Activated T-cell treated with anti-CD3 and anti-CD28 coated beads for 1 hour (primary cell): Measurements from ENCODE around the gene C11orf58.

Source experiments
- DNase-seq: peaks from one replicate; pipeline ENCODE4 v3.0.0-alpha.2; 2020; ENCODE audit warnings: low read depth

The C11orf58 gene

DNA sequence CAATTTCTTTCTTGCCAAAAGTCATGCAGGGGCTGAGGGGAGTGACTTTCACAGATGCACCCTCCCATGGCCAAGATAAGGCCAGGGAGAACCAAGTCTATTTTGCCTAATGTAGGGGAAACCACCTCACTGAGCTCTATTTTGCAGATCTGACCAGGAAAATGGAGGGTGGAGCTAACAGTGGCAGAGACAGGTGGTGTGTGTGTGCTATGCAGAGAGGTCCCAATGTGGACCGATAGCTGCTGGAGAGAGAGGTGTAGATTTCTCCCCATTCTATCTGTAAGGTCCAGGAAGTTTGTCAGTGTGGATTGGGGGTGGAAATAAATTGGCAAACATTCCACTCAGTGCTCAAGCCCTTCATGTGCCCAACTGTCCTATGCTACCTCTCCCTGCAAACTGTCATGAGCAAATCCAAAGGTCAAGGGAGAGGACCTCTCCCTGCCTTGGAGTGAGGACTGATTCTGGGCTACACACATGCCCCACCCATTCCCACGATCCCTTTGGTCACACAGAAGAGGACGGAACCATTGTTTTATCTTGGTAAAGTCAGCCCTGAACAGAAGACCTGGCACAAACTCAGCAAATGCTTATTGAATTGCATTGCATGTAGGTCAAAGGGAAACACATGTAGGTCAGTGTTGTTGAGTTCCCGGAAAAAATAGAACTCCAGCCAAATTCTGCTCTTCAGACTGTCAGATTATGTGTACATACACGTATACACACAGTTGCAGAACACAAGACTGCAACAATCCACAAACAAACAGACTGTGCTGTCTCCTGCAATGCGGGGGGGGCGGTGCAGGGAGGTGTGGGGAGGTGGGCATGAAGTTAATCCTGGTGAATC, 65.9 kb downstream of the C11orf58 start:
- DNase-seq = no peak

DNA sequence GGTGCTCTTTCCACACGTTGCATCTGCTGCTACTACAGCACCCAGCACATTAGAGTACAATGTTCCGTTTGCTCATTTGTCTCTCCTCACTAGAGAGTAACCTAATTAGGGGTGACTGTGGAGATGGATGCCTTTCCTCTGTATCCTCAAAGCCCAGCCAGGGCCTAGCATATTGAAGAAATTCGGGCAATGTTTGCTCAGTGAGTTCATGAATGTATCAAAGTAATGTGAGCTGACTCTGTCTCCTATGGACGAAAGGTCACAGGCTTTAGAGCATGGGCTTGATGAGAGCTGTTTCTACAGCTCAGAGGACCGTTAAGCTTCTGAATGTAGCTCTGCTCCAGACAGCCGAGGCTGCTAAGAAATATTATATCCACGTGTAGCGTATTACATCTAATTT, 67.5 kb downstream of the C11orf58 start:
- DNase-seq = no peak

DNA sequence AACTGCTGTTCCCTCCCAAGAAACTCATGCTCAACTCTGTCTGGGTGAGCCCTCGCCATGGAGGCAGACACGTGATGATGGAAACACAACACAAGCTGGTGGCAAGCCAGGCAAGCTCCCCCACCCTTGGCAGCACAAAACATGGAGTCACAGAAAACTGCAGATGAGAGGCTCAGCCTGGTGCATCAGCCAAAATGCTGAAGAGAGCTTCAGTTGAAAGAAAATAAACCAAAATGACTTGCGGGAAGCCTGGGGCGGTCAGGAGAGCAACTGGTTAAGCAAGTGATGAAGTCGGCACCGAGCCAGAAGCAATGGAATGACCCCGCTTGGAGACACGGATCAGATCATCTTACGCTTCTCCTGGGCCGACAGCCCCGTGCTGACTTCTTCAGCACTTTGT, 68.3 kb downstream of the C11orf58 start:
- DNase-seq = no peak

DNA sequence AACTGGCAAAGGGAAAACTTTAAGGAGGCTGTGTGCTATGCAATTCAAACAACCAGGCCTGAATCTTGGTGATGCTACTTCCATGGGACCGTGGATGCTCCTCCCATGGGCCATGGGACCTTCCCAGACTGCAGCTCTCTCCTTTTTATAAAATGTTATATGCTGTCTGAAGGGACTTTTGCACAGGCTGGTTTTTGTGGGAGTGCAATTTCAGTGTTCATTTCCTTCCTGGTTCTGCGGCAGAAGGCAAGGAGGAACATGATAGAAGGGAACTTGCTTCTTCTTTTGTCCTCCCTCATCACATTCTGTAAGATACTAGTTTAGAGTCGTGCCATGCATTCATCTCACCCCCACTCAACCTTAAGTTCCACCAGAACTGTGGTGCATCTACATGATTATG, 68.9 kb downstream of the C11orf58 start:
- no peak for DNase-seq
